Ovary (tissue), 9 donors: Measurements from ENCODE around the gene GPX4. TPM values are rescaled to one million over a fixed set of nuclear protein-coding genes. Genes with fewer than 3 reads are reported as not detected.

ENCODE experiments used
- DNase-seq, 5 donors: peaks; one replicate each; pipeline ENCODE4 v3.0.0-alpha.2; 2019 to 2020
- H3K27ac ChIP-seq, 2 donors: fragments of 200-600 bp; one replicate each; pipeline versions ENCODE4 v1.5.1 to v1.8.0; 2019 to 2022
- H3K27me3 ChIP-seq: fragments of 200-600 bp; one replicate; pipeline ENCODE4 v1.8.0; 2022
- H3K36me3 ChIP-seq: fragments of 200-600 bp; sonication (generic); one replicate; pipeline ENCODE4 v1.5.1; 2019
- H3K4me1 ChIP-seq: one replicate; pipeline ENCODE4 v1.8.1; 2013; ENCODE audit warnings: mild to moderate bottlenecking, moderate library complexity; ENCODE audit not compliant: insufficient read depth
- H3K4me3 ChIP-seq: fragments of 200-600 bp; sonication (generic); one replicate; pipeline ENCODE4 v1.5.1; 2017
- H3K9me3 ChIP-seq, 2 donors: fragments of 200-600 bp in 1 of 2; sonication (generic) in 1 of 2; one replicate each; pipeline versions ENCODE4 v1.5.1 to v1.8.1; 2013 to 2019; ENCODE audit warnings: mild to moderate bottlenecking in 1 of 2, moderate library complexity in 1 of 2
- CTCF ChIP-seq, 3 donors: fragments of 450-650 bp in 2 of 3; fragments of 200-600 bp in 1 of 3; IDR thresholded peaks; one replicate each; pipeline versions ENCODE4 v1.5.1 to v1.8.0; 2016 to 2022; ENCODE audit warnings: antibody characterized with exemption in 3 of 3, mild to moderate bottlenecking in 1 of 3
- EP300 ChIP-seq: sonication (generic); formaldehyde crosslinking; IDR thresholded peaks from one replicate; pipeline ENCODE4 v1.6.1; 2017; ENCODE audit warnings: antibody characterized with exemption
- POLR2A ChIP-seq: fragments of 450-650 bp; IDR thresholded peaks from one replicate; pipeline ENCODE4 v1.6.1; 2017; ENCODE audit warnings: antibody characterized with exemption, mild to moderate bottlenecking, moderate library complexity
- WGBS, 3 donors: extraction: QIAGEN DNeasy Blood & Tissue Kit in 1 of 3; methylation state at CpG; one replicate each; pipeline versions ENCODE4 v1.1.5 to v1.1.7; 2013 to 2017; 5-methylcytosine and 5-hydroxymethylcytosine counted together
- intact Hi-C, 4 donors: fragments of 100-400 bp; cut with DNase I; formaldehyde crosslinking; loops; one replicate each; pipeline versions ENCODE4 v1.11.0 to v1.15.1; 2022 to 2023
- polyA plus RNA-seq, 2 donors: library from polyadenylated mRNA; stranded (reverse); fragments of 200-250 nt in 1 of 2; fragments of 350-450 nt in 1 of 2; fragmentation: Illumina TruSeq in 1 of 2; extraction: RNeasy Lipid Tissue Mini Kit (QIAGEN cat#74804) in 1 of 2; gene quantifications; one replicate each; pipeline ENCODE4 v1.2.3, GENCODE V29; 2013 to 2014
- total RNA-seq, 7 donors: library from RNA; depleted of rRNA in 2 of 7; stranded (reverse); fragments of >200 nt in 2 of 7; fragmentation: NEBNext Ultra II Directional in 3 of 7; extraction: Animal tissue kit (Norgen Biotek cat#: 25700) in 3 of 7; gene quantifications; one replicate each; pipeline versions ENCODE4 v1.1.0 to v1.2.4, GENCODE V29; 2016 to 2023
- donor health status: DM: no; HTN: no; CAD: no; lungs with moderate emphysema.
- donor health status: DM: no; HTN: no; CAD: no.
- donor health status: Bipolar disorder and iron deficiency.
- donor health status: DM: yes; HTN: yes; CAD: no.
- donor health status: DM: no; HTN: no; CAD: no.
- donor health status: DM: yes; HTN: yes; CAD: no.

The GPX4 gene
- total and polyA plus RNA-seq, 9 donors = 189 to 450 (median 247) TPM

DNA sequence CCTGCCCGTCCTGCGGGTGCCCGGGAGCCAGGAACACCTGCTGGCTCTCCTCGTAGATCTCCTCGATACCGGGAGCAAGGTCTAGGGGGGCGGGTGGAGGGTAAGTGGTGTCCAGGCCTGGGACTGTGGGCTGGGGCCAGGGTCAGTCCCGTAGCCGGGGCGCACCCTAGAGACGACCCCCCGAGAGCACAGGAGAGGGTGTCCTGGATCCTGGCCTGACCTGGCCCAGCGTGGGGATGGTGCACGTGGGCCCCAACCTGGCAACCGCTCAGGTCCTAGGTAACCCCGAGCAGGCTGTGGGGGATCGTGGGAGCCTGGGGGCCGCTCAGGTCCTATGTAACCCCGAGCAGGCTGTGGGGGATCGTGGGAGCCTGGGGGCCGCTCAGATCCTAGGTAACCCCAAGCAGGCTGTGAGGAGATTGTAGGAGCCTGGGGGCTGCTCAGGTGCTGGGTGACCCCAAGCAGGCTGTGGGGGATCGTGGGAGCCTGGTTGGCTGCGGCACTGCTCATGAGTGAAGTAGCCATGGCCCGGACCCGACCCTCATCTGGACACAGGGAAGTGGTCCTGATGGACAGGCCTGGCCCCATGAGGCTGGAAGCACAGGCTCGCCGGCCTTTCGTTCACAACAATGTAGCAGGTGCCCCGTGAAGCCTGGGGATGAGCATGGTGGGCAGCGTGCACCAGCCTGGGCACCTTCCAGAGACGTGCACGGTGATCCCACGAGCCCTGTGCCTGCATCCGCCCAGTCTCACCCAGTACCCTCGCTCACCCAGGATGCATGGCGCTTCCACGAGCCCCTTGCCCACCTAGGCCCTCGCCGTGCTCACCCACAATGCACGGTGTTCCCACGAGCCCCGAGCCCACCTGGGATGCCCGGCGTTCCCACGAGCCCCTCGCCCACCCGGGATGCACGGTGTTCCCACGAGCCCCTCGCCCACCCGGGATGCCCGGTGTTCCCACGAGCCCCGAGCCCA is 6.2 kb downstream of the GPX4 start:
- Histone ChIP-seq H3K4me3 (no peak overlapping the region), H3K27me3 (no peaks in the 10 kb centered on the region), H3K4me1 (peaks cover 22% of the 10 kb centered on the region), H3K36me3 (no peaks in the 10 kb centered on the region), H3K27ac (no peak overlapping the region), H3K9me3 (no peaks in the 10 kb centered on the region)
- DNase-seq = peak in 2 of 5 donors; percentile 43 to 49
- WGBS, 3 donors = 89 to 90% (median 90%) methylated on average over 52 to 54 of the region's 54 CpGs
- intact Hi-C loops = loop anchor here (5.0 to 10.0 kb wide), 2 partner anchors 82 to 185 kb away; partner anchors contain the start of gene ARID3A (in 1 of the 4)
- TF ChIP-seq EP300 (no peak), CTCF (IDR thresholded peaks at IDR 0.05) (no peak), POLR2A (no peak)

GRCh38 chr19:1110809-1111640 is 7.2 kb downstream of the GPX4 start:
- no peaks in the 10 kb centered on the region for H3K9me3 ChIP-seq
- WGBS, 3 donors = 63 to 75% (median 72%) methylated on average over 17 to 18 of the region's 18 CpGs
- peak overlapping the region in 1 of 2 donors; percentile 77 for H3K27ac ChIP-seq
- no peak for DNase-seq
- H3K4me1 ChIP-seq = peaks cover 15% of the 10 kb centered on the region
- TF ChIP-seq EP300 = no peak
- no peak for TF ChIP-seq POLR2A
- no peak for TF ChIP-seq CTCF (IDR thresholded peaks at IDR 0.05)
- H3K36me3 ChIP-seq = no peaks in the 10 kb centered on the region
- no peaks in the 10 kb centered on the region for H3K27me3 ChIP-seq
- intact Hi-C loops = loop anchor here (5.0 kb wide), 1 partner anchor 81 kb away; no protein-coding TSS in a partner anchor
- no peak overlapping the region for H3K4me3 ChIP-seq

GRCh38 chr19:1111641-1112267 is 8.0 kb downstream of the GPX4 start:
- H3K27ac ChIP-seq = peak overlapping the region; percentile 77 to 90
- no peaks in the 10 kb centered on the region for H3K27me3 ChIP-seq
- no peaks in the 10 kb centered on the region for H3K9me3 ChIP-seq
- H3K4me1 ChIP-seq = peaks cover 15% of the 10 kb centered on the region
- intact Hi-C loops = loop anchor here (5.0 kb wide), 1 partner anchor 81 kb away; no protein-coding TSS in a partner anchor
- H3K4me3 ChIP-seq = no peak overlapping the region
- no peaks in the 10 kb centered on the region for H3K36me3 ChIP-seq
- DNase-seq = peak in 2 of 5 donors; percentile 37 to 51
- 58 to 77% (median 65%) methylated on average over 11 to 18 of the region's 18 CpGs for WGBS, 3 donors
- no peak for TF ChIP-seq EP300
- TF ChIP-seq CTCF (IDR thresholded peaks at IDR 0.05) = no peak
- no peak for TF ChIP-seq POLR2A
